ENCODE data around the gene PSME2. TPM values are rescaled to one million over a fixed set of nuclear protein-coding genes. Genes with fewer than 3 reads are reported as not detected.

Gene PSME2
- total RNA-seq, 4 donors from 2014 or later, result 13.7 to 53.2 (median 21.5) TPM

DNA sequence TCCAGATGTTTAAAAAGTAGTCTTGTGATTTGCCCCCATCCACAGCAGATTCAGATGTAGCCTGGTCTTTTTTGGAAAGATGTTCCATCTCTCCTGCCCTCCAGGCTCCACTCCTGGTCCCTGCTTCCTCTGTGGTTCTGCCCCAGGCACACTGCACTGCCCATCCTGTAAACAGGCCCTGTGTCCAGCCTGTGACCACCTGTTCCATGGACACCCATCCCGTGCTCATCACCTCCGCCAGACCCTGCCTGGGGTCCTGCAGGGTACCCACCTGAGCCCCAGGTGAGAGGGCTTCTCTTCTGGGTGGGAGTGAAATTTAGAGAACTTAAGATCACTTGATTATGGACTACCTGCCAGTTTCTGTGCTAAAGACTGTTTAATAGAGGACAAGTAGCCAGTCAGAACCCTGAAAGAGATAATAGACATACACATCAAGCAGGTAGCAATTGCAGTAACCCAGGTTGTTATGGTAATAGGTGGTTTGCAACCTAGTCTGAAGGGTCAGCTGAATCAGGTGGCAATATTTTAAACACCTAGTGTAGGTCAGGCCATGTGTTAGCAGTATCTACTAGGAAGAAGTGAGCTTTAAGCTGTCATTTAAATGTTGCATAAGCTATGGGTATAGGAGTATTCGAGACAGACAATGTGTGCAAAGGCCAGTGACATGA lies 3.0 kb upstream of the PSME2 start:
- no peak for DNase-seq
- TF ChIP-seq, protein P1, sequence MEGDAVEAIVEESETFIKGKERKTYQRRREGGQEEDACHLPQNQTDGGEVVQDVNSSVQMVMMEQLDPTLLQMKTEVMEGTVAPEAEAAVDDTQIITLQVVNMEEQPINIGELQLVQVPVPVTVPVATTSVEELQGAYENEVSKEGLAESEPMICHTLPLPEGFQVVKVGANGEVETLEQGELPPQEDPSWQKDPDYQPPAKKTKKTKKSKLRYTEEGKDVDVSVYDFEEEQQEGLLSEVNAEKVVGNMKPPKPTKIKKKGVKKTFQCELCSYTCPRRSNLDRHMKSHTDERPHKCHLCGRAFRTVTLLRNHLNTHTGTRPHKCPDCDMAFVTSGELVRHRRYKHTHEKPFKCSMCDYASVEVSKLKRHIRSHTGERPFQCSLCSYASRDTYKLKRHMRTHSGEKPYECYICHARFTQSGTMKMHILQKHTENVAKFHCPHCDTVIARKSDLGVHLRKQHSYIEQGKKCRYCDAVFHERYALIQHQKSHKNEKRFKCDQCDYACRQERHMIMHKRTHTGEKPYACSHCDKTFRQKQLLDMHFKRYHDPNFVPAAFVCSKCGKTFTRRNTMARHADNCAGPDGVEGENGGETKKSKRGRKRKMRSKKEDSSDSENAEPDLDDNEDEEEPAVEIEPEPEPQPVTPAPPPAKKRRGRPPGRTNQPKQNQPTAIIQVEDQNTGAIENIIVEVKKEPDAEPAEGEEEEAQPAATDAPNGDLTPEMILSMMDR (IDR thresholded peaks at IDR 0.05 in 4 of 5, conservative IDR thresholded peaks at IDR 0.05 in 1 of 5), result no peak
- TF ChIP-seq POLR2A (IDR thresholded peaks at IDR 0.05), result no peak
- H3K9me3 ChIP-seq, result no peaks in the 10 kb centered on the region
- in situ Hi-C loops (cut with MboI; ENCODE audit: low sequenced_read_pairs in 4 of 4), result loop anchor here in 1 of 4 donors (25.0 kb wide), 1 partner anchor 837 kb away; the partner anchor contains the start of genes BCL2L2, PABPN1 and PPP1R3E
- no peak for ATAC-seq
- H3K27ac ChIP-seq, result no peak overlapping the region
- peaks cover 0 to 53% of the 10 kb centered on the region in 2 donors for H3K36me3 ChIP-seq
- intact Hi-C loops (cut with DNase I; ENCODE audit: low total_unique reads), result no loop called here
- peaks cover 18 to 19% of the 10 kb centered on the region in 2 donors for H3K4me1 ChIP-seq
- H3K27me3 ChIP-seq, result no peaks in the 10 kb centered on the region
- H3K4me3 ChIP-seq, result no peak overlapping the region

DNA sequence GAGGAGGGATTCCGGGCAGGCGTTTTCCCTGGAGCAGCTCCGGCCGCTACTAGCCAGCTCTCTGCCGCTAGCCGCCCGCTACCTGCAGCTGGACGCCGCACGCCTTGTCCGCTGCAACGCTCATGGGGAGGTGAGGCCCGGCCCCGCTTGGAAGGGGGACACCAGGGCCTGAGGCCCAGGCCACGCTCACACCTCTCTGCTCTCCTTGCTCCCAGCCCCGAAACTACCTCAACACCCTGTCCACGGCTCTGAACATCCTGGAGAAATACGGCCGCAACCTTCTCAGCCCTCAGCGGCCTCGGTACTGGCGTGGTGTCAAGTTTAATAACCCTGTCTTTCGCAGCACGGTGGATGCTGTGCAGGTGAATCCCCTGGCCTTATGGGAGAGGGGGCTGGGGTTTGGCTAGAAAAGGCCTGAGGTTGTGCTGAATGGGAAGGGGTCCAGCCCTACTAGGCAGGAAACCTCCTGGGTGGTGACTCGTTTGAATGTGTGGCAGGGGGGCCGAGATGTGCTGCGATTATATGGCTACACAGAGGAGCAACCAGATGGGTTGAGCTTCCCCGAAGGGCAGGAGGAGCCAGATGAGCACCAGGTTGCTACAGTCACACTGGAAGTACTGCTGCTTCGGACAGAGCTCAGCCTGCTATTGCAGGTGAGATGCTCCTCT lies 1.5 kb upstream of the PSME2 start:
- no peaks in the 10 kb centered on the region for H3K27me3 ChIP-seq
- DNase-seq (no peak), ATAC-seq (peak; percentile 0)
- intact Hi-C loops (cut with DNase I; ENCODE audit: low total_unique reads) (loop anchor here (1.0 to 2.0 kb wide), 4 partner anchors 13 to 85 kb away; partner anchors contain the start of genes DCAF11, GMPR2, IPO4 and IRF9), in situ Hi-C loops (cut with MboI; ENCODE audit: low sequenced_read_pairs in 4 of 4) (loop anchor here in 1 of 4 donors (25.0 kb wide), 1 partner anchor 836 kb away; the partner anchor contains the start of genes BCL2L2, PABPN1 and PPP1R3E)
- no peak for TF ChIP-seq POLR2A (IDR thresholded peaks at IDR 0.05)
- TF ChIP-seq, protein P1 (IDR thresholded peaks at IDR 0.05 in 4 of 5, conservative IDR thresholded peaks at IDR 0.05 in 1 of 5), result no peak
- H3K4me1 ChIP-seq, result peaks cover 18 to 19% of the 10 kb centered on the region in 2 donors
- H3K9me3 ChIP-seq, result no peaks in the 10 kb centered on the region
- H3K36me3 ChIP-seq, result peaks cover 0 to 54% of the 10 kb centered on the region in 2 donors
- H3K27ac ChIP-seq, result peak overlapping the region; percentile 92 to 97 (median 92)
- H3K4me3 ChIP-seq, result peak overlapping the region; percentile 72 to 92 (median 84)

DNA sequence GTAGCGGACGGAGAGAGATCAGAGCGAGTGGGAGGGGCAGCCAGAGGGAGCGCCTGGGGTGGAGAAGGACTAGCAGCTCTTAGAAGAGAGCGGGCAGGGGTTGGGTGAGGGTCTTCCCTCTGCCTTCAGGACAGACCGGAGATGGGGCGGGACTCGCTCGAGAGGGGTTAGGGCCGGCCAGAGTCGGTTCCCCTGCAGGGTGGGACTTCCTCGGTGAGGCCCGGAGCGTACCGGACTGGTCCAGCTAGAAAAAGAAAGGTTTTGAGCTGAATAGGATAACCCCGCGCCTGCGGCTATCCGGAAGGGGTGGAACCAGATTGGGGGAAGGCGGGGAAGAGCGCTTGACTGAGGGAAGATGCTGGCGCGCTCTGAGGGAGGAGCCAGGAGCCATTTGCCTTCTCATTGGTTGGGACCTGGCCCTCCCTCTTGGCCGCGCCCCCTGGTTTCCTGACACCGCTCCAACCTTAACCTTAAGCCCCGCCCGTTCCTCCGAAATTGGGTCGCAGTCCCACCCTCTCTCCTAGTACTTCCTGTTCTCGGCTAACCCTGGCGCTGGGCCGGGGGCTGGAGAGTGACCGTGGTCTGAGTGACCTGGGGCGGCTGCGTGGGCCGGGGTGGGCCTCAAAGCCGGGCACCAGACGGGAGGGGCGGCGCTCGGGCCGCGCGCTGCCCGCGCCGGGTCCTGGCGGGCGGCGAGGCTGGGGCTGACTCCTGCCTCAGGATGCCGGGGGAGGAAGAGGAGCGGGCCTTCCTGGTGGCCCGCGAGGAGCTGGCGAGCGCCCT lies 759 bp upstream of the PSME2 start, which contains the start of gene RNF31:
Gene RNF31, plus strand, starts transcription at position 521 of the 783 bp plus-strand sequence. Its CDS starts 201 bp downstream, at position 722.
- H3K27ac ChIP-seq, result peak within 1 kb of the TSS; percentile 92 to 97 (median 92)
- H3K9me3 ChIP-seq, result no peaks in the 10 kb centered on the region
- in situ Hi-C loops (cut with MboI; ENCODE audit: low sequenced_read_pairs in 4 of 4) (loop anchor here in 1 of 4 donors (25.0 kb wide), 1 partner anchor 835 kb away; the partner anchor contains the start of genes BCL2L2, PABPN1 and PPP1R3E), intact Hi-C loops (cut with DNase I; ENCODE audit: low total_unique reads) (loop anchor here (1.0 to 2.0 kb wide), 4 partner anchors 14 to 86 kb away; partner anchors contain the start of genes DCAF11, GMPR2, IPO4 and IRF9)
- peak within 1 kb of the TSS; percentile 75 to 92 (median 84) for H3K4me3 ChIP-seq
- peak; percentile 98 to 99 for DNase-seq
- H3K27me3 ChIP-seq, result no peaks in the 10 kb centered on the region
- H3K4me1 ChIP-seq, result peaks cover 21% of the 10 kb centered on the region in 2 donors
- ATAC-seq, result peak; percentile 89 to 94
- peaks cover 0 to 48% of the 10 kb centered on the region in 2 donors for H3K36me3 ChIP-seq
- TF ChIP-seq POLR2A (IDR thresholded peaks at IDR 0.05), result peak; percentile 72 to 82
- TF ChIP-seq, protein P1 (IDR thresholded peaks at IDR 0.05 in 4 of 5, conservative IDR thresholded peaks at IDR 0.05 in 1 of 5), result no peak

Data from gastrocnemius medialis (tissue), 4 donors.